PC-3 (cell line): ENCODE measurements around the gene CRIP3. TPM values are rescaled to one million over a fixed set of nuclear protein-coding genes. Genes with fewer than 3 reads are reported as not detected.

Source experiments
- ATAC-seq: fragments of 200-7000 bp; cut with Tn5 transposase; 2 replicates; pipeline ENCODE4 v1.9.1; 2020; ENCODE audit warnings: mild to moderate bottlenecking, moderate library complexity
- BruUV-seq: library from RNA; stranded (reverse); fragments of 400-500 nt; replicated peaks from 2 replicates; lab custom pipeline; 2021; lab: Mats Ljungman, UMichigan
- CTCF ChIA-PET: fragments of 300-600 bp; sonication (Branson Sonifier 250); formaldehyde crosslinking; loops from one replicate; lab custom pipeline; 2022; ENCODE audit warnings: antibody characterized with exemption; lab: Charles Lee
- POLR2A ChIA-PET: fragments of 300-600 bp; sonication (Branson Sonifier 250); formaldehyde crosslinking; loops from one replicate; lab custom pipeline; 2022; ENCODE audit warnings: antibody characterized with exemption; ENCODE audit not compliant: unreplicated experiment; lab: Charles Lee
- DNase-seq: peaks from one replicate; pipeline ENCODE4 v3.0.0-alpha.2; 2015
- H2AFZ ChIP-seq: fragments of 300-600 bp; sonication (generic); 2 replicates; pipeline ENCODE4 v1.6.0; 2016; ENCODE audit warnings: antibody characterized with exemption, low read length
- H3F3A ChIP-seq: fragments of 300-600 bp; sonication (generic); one replicate; pipeline ENCODE4 v1.6.0; 2017; ENCODE audit warnings: antibody characterized with exemption, low read length, control low read depth, mild to moderate bottlenecking; ENCODE audit not compliant: unreplicated experiment
- H3K27ac ChIP-seq: fragments of 300-600 bp; sonication (generic); 2 replicates; pipeline ENCODE4 v1.5.1; 2016; ENCODE audit warnings: mild to moderate bottlenecking, low read length
- H3K27me3 ChIP-seq: fragments of 300-600 bp; sonication (generic); 2 replicates; pipeline ENCODE4 v1.6.1; 2016; ENCODE audit warnings: low read length, mixed read lengths
- H3K36me3 ChIP-seq: fragments of 300-600 bp; sonication (generic); 2 replicates; pipeline ENCODE4 v1.6.1; 2016; ENCODE audit warnings: low read depth, mixed run types, low read length, mixed read lengths
- H3K4me1 ChIP-seq: fragments of 300-600 bp; sonication (generic); 2 replicates; pipeline ENCODE4 v1.5.1; 2016; ENCODE audit warnings: low read length; ENCODE audit not compliant: insufficient read depth
- H3K4me2 ChIP-seq: fragments of 300-600 bp; sonication (generic); 2 replicates; pipeline ENCODE4 v1.6.0; 2016; ENCODE audit warnings: low read length
- H3K4me3 ChIP-seq: fragments of 300-600 bp; sonication (generic); 2 replicates; pipeline ENCODE4 v1.5.1; 2016; ENCODE audit warnings: mild to moderate bottlenecking, low read length, mixed read lengths
- H3K79me2 ChIP-seq: fragments of 300-600 bp; sonication (generic); 2 replicates; pipeline ENCODE4 v1.6.1; 2017; ENCODE audit warnings: low read length, mixed read lengths
- H3K9ac ChIP-seq: fragments of 300-600 bp; sonication (generic); 2 replicates; pipeline ENCODE4 v1.6.0; 2016; ENCODE audit warnings: mild to moderate bottlenecking, low read length
- H3K9me2 ChIP-seq: fragments of 300-600 bp; sonication (generic); replicated peaks from 2 replicates; pipeline ENCODE4 v1.6.1; 2016; ENCODE audit warnings: mixed run types, low read length, mixed read lengths
- H3K9me3 ChIP-seq: fragments of 300-600 bp; sonication (generic); 2 replicates; pipeline ENCODE4 v1.6.1; 2016; ENCODE audit warnings: low read length, mixed read lengths
- H4K20me1 ChIP-seq: fragments of 300-600 bp; sonication (generic); 2 replicates; pipeline ENCODE4 v1.6.1; 2016; ENCODE audit warnings: low read length, mixed read lengths
- CTCF ChIP-seq: fragments of 300-600 bp; sonication (generic); conservative IDR thresholded peaks from 2 replicates; pipeline ENCODE4 v1.5.1; 2017; ENCODE audit warnings: antibody characterized with exemption, low read depth, mild to moderate bottlenecking, low read length
- EZH2 ChIP-seq: fragments of 300-600 bp; sonication (generic); IDR thresholded peaks from one replicate; pipeline ENCODE4 v1.6.1; 2017; ENCODE audit warnings: antibody characterized with exemption, mild to moderate bottlenecking, low read length; ENCODE audit not compliant: unreplicated experiment
- EZH2phosphoT487 ChIP-seq: fragments of 300-600 bp; sonication (generic); IDR thresholded peaks from 2 replicates; pipeline ENCODE4 v1.6.1; 2018; ENCODE audit warnings: mild to moderate bottlenecking, antibody characterized with exemption, low read length, borderline replicate concordance
- intact Hi-C: fragments of 100-400 bp; cut with micrococcal nuclease; formaldehyde crosslinking; loops from 2 replicates; pipeline ENCODE4 v1.9.0; 2023
- total RNA-seq: library from RNA; depleted of rRNA; stranded (reverse); fragments of >200 nt; gene quantifications from 2 replicates; pipeline ENCODE4 v1.2.3, GENCODE V29; 2014

CRIP3 gene
- total RNA-seq, 1 experiment from 2014 or later, result 0.29 TPM

GRCh38 chr6:43271103-43271815, 37.4 kb downstream of the CRIP3 start:
- BruUV-seq, result no TSS peak
- H3K4me2 ChIP-seq, result no peak overlapping the region
- ChIA-PET CTCF (no interaction called here), POLR2A (no interaction called here)
- H3K36me3 ChIP-seq, result no peaks in the 10 kb centered on the region
- no peak overlapping the region for H3K9ac ChIP-seq
- intact Hi-C loops, result no loop called here
- H3K27me3 ChIP-seq, result peaks cover 17% of the 10 kb centered on the region
- DNase-seq (no peak), ATAC-seq (no peak)
- no peak overlapping the region for H3K4me3 ChIP-seq
- no peak for TF ChIP-seq CTCF
- no peak for TF ChIP-seq EZH2
- TF ChIP-seq EZH2phosphoT487, result no peak
- H3K9me2 ChIP-seq, result no peaks in the 10 kb centered on the region
- H3K27ac ChIP-seq, result no peak overlapping the region
- no peaks in the 10 kb centered on the region for H3K79me2 ChIP-seq
- no peak overlapping the region for H2AFZ ChIP-seq
- no peaks in the 10 kb centered on the region for H3K4me1 ChIP-seq
- no peaks in the 10 kb centered on the region for H4K20me1 ChIP-seq
- H3F3A ChIP-seq, result no peaks in the 10 kb centered on the region
- H3K9me3 ChIP-seq, result no peaks in the 10 kb centered on the region

GRCh38 chr6:43269273-43270007, 39.2 kb downstream of the CRIP3 start:
- H3K4me3 ChIP-seq, result no peak overlapping the region
- H3F3A ChIP-seq, result no peaks in the 10 kb centered on the region
- POLR2A ChIA-PET, result no interaction called here
- H2AFZ ChIP-seq, result no peak overlapping the region
- H3K27me3 ChIP-seq, result peaks cover 6% of the 10 kb centered on the region
- DNase-seq (no peak), ATAC-seq (no peak)
- no peaks in the 10 kb centered on the region for H3K79me2 ChIP-seq
- no peak overlapping the region for H3K4me2 ChIP-seq
- no peaks in the 10 kb centered on the region for H3K9me3 ChIP-seq
- H3K9ac ChIP-seq, result no peak overlapping the region
- intact Hi-C loops, result no loop called here
- H3K36me3 ChIP-seq, result no peaks in the 10 kb centered on the region
- H3K9me2 ChIP-seq, result no peaks in the 10 kb centered on the region
- TF ChIP-seq CTCF (no peak), EZH2phosphoT487 (no peak), EZH2 (no peak)
- H3K4me1 ChIP-seq, result no peaks in the 10 kb centered on the region
- no peaks in the 10 kb centered on the region for H4K20me1 ChIP-seq
- BruUV-seq, result no TSS peak
- no peak overlapping the region for H3K27ac ChIP-seq
- CTCF ChIA-PET, result no interaction called here

- Histone ChIP-seq H3K79me2 (no peaks in the 10 kb centered on the region), H3K27me3 (peaks cover 1% of the 10 kb centered on the region; the same call in 1 of the 2 replicates), H3K27ac (no peak overlapping the region), H3K36me3 (no peaks in the 10 kb centered on the region), H3K9me2 (no peaks in the 10 kb centered on the region), H3K4me3 (no peak overlapping the region), H3F3A (no peaks in the 10 kb centered on the region), H2AFZ (no peak overlapping the region), H3K9ac (no peak overlapping the region), H3K4me1 (no peaks in the 10 kb centered on the region), H3K9me3 (no peaks in the 10 kb centered on the region), H3K4me2 (no peak overlapping the region), H4K20me1 (no peaks in the 10 kb centered on the region)
- intact Hi-C loops, result no loop called here
- TF ChIP-seq EZH2phosphoT487 (no peak), CTCF (no peak), EZH2 (no peak)
- ATAC-seq (no peak), DNase-seq (no peak)
- ChIA-PET POLR2A (no interaction called here), CTCF (no interaction called here)
- BruUV-seq, result no TSS peak
Measured at GRCh38 chr6:43268782-43269272, 39.8 kb downstream of the CRIP3 start.
